HCT116 (cell line): ENCODE data around the gene SHISAL2B. TPM values are rescaled to one million over a fixed set of nuclear protein-coding genes. Genes with fewer than 3 reads are reported as not detected.

Experiments used
- ATAC-seq: fragments of 200-7000 bp; cut with Tn5 transposase; 2 replicates; pipeline ENCODE4 v1.9.1; 2020; ENCODE audit warnings: mild to moderate bottlenecking, moderate library complexity
- BruUV-seq: library from RNA; stranded (reverse); fragments of 400-500 nt; replicated peaks from 2 replicates; lab custom pipeline; 2021; lab: Mats Ljungman, UMichigan
- CTCF ChIA-PET: fragments of 300-600 bp; sonication (Branson Sonifier 250); formaldehyde crosslinking; loops from one replicate; lab custom pipeline; 2021; ENCODE audit warnings: antibody characterized with exemption; lab: Charles Lee
- POLR2A ChIA-PET: fragments of 300-600, 350-600 bp; sonication (Branson Sonifier 250); formaldehyde crosslinking; loops from one replicate; lab custom pipeline; 2021; ENCODE audit warnings: antibody characterized with exemption; lab: Charles Lee
- RAD21 ChIA-PET, 2 experiments: fragments of 300-600 bp; sonication (Branson Sonifier 250); formaldehyde crosslinking; loops; one replicate each; lab custom pipeline; 2023; ENCODE audit warnings: low total read pairs in 2 of 2; ENCODE audit not compliant: uncharacterized antibody in 2 of 2, unreplicated experiment in 2 of 2, low non-redundant PET in 1 of 2; lab: Charles Lee
- DNase-seq: peaks from one replicate; pipeline ENCODE4 v3.0.0-alpha.2; 2010; ENCODE audit warnings: low read depth, low spot score
- H2AFZ ChIP-seq: fragments of 200-600 bp; shearing (Covaris generic), sonication (generic); 2 replicates; pipeline ENCODE4 v1.6.1; 2017; ENCODE audit warnings: low read depth, mixed run types, mixed read lengths, antibody characterized with exemption, low read length; ENCODE audit not compliant: poor library complexity, severe bottlenecking
- H3K27ac ChIP-seq: 2 replicates; pipeline ENCODE4 v1.5.1; 2012; ENCODE audit warnings: low read depth, low read length
- H3K27me3 ChIP-seq: fragments of 200-600 bp; sonication (generic); 2 replicates; pipeline ENCODE4 v1.6.1; 2016; ENCODE audit warnings: mixed run types, low read length, mixed read lengths; ENCODE audit not compliant: insufficient read depth
- H3K36me3 ChIP-seq, 2 experiments: fragments of 200-500 bp in 1 of 2; fragments of 200-600 bp in 1 of 2; sonication (Bioruptor generic) in 1 of 2; sonication (generic) in 1 of 2; 2 replicates each; pipeline versions ENCODE4 v1.5.1 to v1.6.1; 2014 to 2016; ENCODE audit warnings: low read length in 2 of 2, inconsistent platforms in 1 of 2, mixed read lengths in 1 of 2, mixed run types in 1 of 2; ENCODE audit not compliant: insufficient read depth in 2 of 2, control insufficient read depth in 1 of 2
- H3K4me1 ChIP-seq, 2 experiments: fragments of 200-600 bp in 1 of 2; sonication (generic) in 1 of 2; 2 replicates each; pipeline versions ENCODE4 v1.5.1 to v1.6.1; 2012 to 2017; ENCODE audit warnings: low read length in 2 of 2, inconsistent platforms in 1 of 2, mild to moderate bottlenecking in 1 of 2, mixed read lengths in 1 of 2, mixed run types in 1 of 2, moderate library complexity in 1 of 2; ENCODE audit not compliant: insufficient read depth in 2 of 2, control insufficient read depth in 1 of 2
- H3K4me2 ChIP-seq: fragments of 200-600 bp; sonication (generic); 2 replicates; pipeline ENCODE4 v1.6.1; 2017; ENCODE audit warnings: mixed run types, low read length, mixed read lengths
- H3K4me3 ChIP-seq, 2 experiments: fragments of 200-600 bp in 1 of 2; sonication (generic) in 1 of 2; replicated peaks in 1 of 2; 2 replicates each; pipeline ENCODE4 v1.5.1; 2011 to 2016; ENCODE audit warnings: low read length in 2 of 2, control low read depth in 1 of 2, low read depth in 1 of 2, mild to moderate bottlenecking in 1 of 2, mixed read lengths in 1 of 2, mixed run types in 1 of 2
- H3K79me2 ChIP-seq: fragments of 200-600 bp; sonication (generic); 2 replicates; pipeline ENCODE4 v1.6.1; 2017; ENCODE audit warnings: mild to moderate bottlenecking, mixed run types, low read length, moderate library complexity, mixed read lengths; ENCODE audit not compliant: insufficient read depth
- H3K9ac ChIP-seq: fragments of 200-600 bp; sonication (generic); 2 replicates; pipeline ENCODE4 v1.6.1; 2016; ENCODE audit warnings: low read length, mixed read lengths
- H3K9me2 ChIP-seq: fragments of 200-600 bp; sonication (generic), shearing (Covaris generic); 2 replicates; pipeline ENCODE4 v1.6.1; 2017; ENCODE audit warnings: mixed run types, mild to moderate bottlenecking, moderate library complexity; ENCODE audit not compliant: insufficient read depth
- H3K9me3 ChIP-seq, 2 experiments: fragments of 200-500 bp in 1 of 2; fragments of 200-600 bp in 1 of 2; sonication (Bioruptor generic) in 1 of 2; sonication (generic) in 1 of 2; 2 replicates each; pipeline ENCODE4 v1.6.1; 2014 to 2017; ENCODE audit warnings: low read length in 2 of 2, mixed read lengths in 2 of 2, inconsistent platforms in 1 of 2, low read depth in 1 of 2, mild to moderate bottlenecking in 1 of 2, mixed run types in 1 of 2, moderate library complexity in 1 of 2; ENCODE audit not compliant: control insufficient read depth in 1 of 2, insufficient read depth in 1 of 2
- H4K20me1 ChIP-seq: fragments of 200-600 bp; sonication (generic), shearing (Covaris generic); 2 replicates; pipeline ENCODE4 v1.6.1; 2017; ENCODE audit warnings: mixed run types, mild to moderate bottlenecking, moderate library complexity; ENCODE audit not compliant: insufficient read depth
- CEBPB ChIP-seq: IDR thresholded peaks from 2 replicates; pipeline ENCODE4 v1.6.1; 2012; ENCODE audit warnings: low read depth
- EGR1 ChIP-seq: IDR thresholded peaks from 2 replicates; pipeline ENCODE4 v1.6.1; 2012; ENCODE audit warnings: low read depth
- EZH2phosphoT487 ChIP-seq: fragments of 200-600 bp; IDR thresholded peaks from 2 replicates; pipeline ENCODE4 v1.6.1; 2018; ENCODE audit warnings: antibody characterized with exemption, borderline replicate concordance
- JUND ChIP-seq: IDR thresholded peaks from 2 replicates; pipeline ENCODE4 v1.6.1; 2012
- MAX ChIP-seq: IDR thresholded peaks from 2 replicates; pipeline ENCODE4 v1.6.1; 2012
- POLR2AphosphoS5 ChIP-seq: IDR thresholded peaks from 2 replicates; pipeline ENCODE4 v1.6.1; 2011; ENCODE audit warnings: mild to moderate bottlenecking, low read depth, low read length, moderate library complexity
- RAD21 ChIP-seq: IDR thresholded peaks from 2 replicates; pipeline ENCODE4 v1.6.1; 2012; ENCODE audit warnings: low read depth, mild to moderate bottlenecking
- YY1 ChIP-seq: IDR thresholded peaks from 2 replicates; pipeline ENCODE4 v1.6.1; 2011; ENCODE audit warnings: low read length, low read depth, moderate library complexity, mild to moderate bottlenecking; ENCODE audit not compliant: insufficient replicate concordance; ENCODE audit errors: extremely low read depth
- ZBTB33 ChIP-seq: IDR thresholded peaks from 2 replicates; pipeline ENCODE4 v1.6.1; 2011; ENCODE audit warnings: mild to moderate bottlenecking, low read length, moderate library complexity; ENCODE audit not compliant: insufficient replicate concordance; ENCODE audit errors: extremely low read depth
- ZFX ChIP-seq: fragments of 450-650 bp; IDR thresholded peaks from 2 replicates; pipeline ENCODE4 v1.6.1; 2017
- intact Hi-C: fragments of 100-400 bp; cut with micrococcal nuclease; formaldehyde crosslinking; loops from 2 replicates; pipeline ENCODE4 v1.10.0; 2022
- total RNA-seq: library from RNA; stranded (reverse); gene quantifications from one replicate; pipeline ENCODE4 v1.2.1, GENCODE V29; 2021; ENCODE audit not compliant: unreplicated experiment

Gene SHISAL2B
- total RNA-seq, 1 experiment from 2014 or later, result not detected

- Histone ChIP-seq H3K4me3 (no peak overlapping the region), H2AFZ (no peak overlapping the region), H3K9ac (no peak overlapping the region), H3K9me2 (0 out of 2 replicates have a peak, but pooled peaks cover 2% of the 10 kb centered on the region), H3K4me2 (no peak overlapping the region), H3K9me3 (no peaks in the 10 kb centered on the region), H3K27me3 (no peaks in the 10 kb centered on the region), H3K4me1 (peaks cover 3 to 14% of the 10 kb centered on the region in 2 experiments; a peak in 3 of 4 replicates), H4K20me1 (no peaks in the 10 kb centered on the region), H3K36me3 (no peaks in the 10 kb centered on the region), H3K79me2 (no peaks in the 10 kb centered on the region), H3K27ac (no peak overlapping the region)
- CTCF ChIA-PET, result no interaction called here
- no TSS peak for BruUV-seq
- RAD21 ChIA-PET, result no interaction called here
- no peak for TF ChIP-seq CEBPB
- no peak for TF ChIP-seq ZFX
- TF ChIP-seq POLR2AphosphoS5, result no peak
- no peak for TF ChIP-seq EZH2phosphoT487
- TF ChIP-seq JUND, result no peak
- TF ChIP-seq MAX, result no peak
- no peak for TF ChIP-seq YY1
- TF ChIP-seq RAD21, result no peak
- no peak for TF ChIP-seq ZBTB33
- TF ChIP-seq EGR1, result no peak
- intact Hi-C loops, result no loop called here
- ATAC-seq (no peak), DNase-seq (no peak)
- POLR2A ChIA-PET, result no interaction called here
Measured at GRCh38 chr5:64666078-64666477, 24.2 kb upstream of the SHISAL2B start.
